OCI-LY1 (cell line): ENCODE results near the gene NRCAM.

Experiments
- H2AFZ ChIP-seq: fragments of 200-600 bp; sonication (generic), shearing (Covaris generic); 2 replicates; pipeline ENCODE4 v1.6.0; 2014; ENCODE audit warnings: antibody characterized with exemption, mild to moderate bottlenecking, low read length
- H3F3A ChIP-seq: fragments of 200-600 bp; sonication (generic), shearing (Covaris generic); 2 replicates; pipeline ENCODE4 v1.6.0; 2014; ENCODE audit warnings: mild to moderate bottlenecking, antibody characterized with exemption, low read length, moderate library complexity; ENCODE audit not compliant: insufficient read depth
- H3K27ac ChIP-seq: fragments of 200-600 bp; sonication (generic); 2 replicates; pipeline ENCODE4 v1.5.1; 2014; ENCODE audit warnings: low read length, mixed run types, mild to moderate bottlenecking, low read depth; ENCODE audit not compliant: poor library complexity, severe bottlenecking
- H3K27me3 ChIP-seq: fragments of 200-600 bp; sonication (generic); 2 replicates; pipeline ENCODE4 v1.6.0; 2014; ENCODE audit warnings: antibody characterized with exemption, mild to moderate bottlenecking, low read length, moderate library complexity; ENCODE audit not compliant: insufficient read depth
- H3K36me3 ChIP-seq: fragments of 200-600 bp; sonication (generic); 2 replicates; pipeline ENCODE4 v1.6.1; 2014; ENCODE audit warnings: mild to moderate bottlenecking, antibody characterized with exemption, low read length, moderate library complexity, mixed read lengths; ENCODE audit not compliant: insufficient read depth
- H3K4me1 ChIP-seq: fragments of 200-600 bp; sonication (generic); 2 replicates; pipeline ENCODE4 v1.5.1; 2014; ENCODE audit warnings: mild to moderate bottlenecking, low read length, moderate library complexity; ENCODE audit not compliant: insufficient read depth, severe bottlenecking
- H3K4me2 ChIP-seq: fragments of 200-600 bp; sonication (generic), shearing (Covaris generic); 2 replicates; pipeline ENCODE4 v1.6.1; 2014; ENCODE audit warnings: low read length
- H3K4me3 ChIP-seq: fragments of 200-600 bp; sonication (generic); 2 replicates; pipeline ENCODE4 v1.5.1; 2014; ENCODE audit warnings: low read length, low read depth, mild to moderate bottlenecking, mixed read lengths; ENCODE audit not compliant: poor library complexity, severe bottlenecking
- H3K79me2 ChIP-seq: fragments of 200-600 bp; shearing (Covaris generic); 2 replicates; pipeline ENCODE4 v1.6.1; 2016; ENCODE audit warnings: mixed run types, low read length, mixed read lengths; ENCODE audit not compliant: insufficient read depth
- H3K9ac ChIP-seq: fragments of 200-600 bp; sonication (generic), shearing (Covaris generic); 2 replicates; pipeline ENCODE4 v1.6.1; 2014; ENCODE audit warnings: mild to moderate bottlenecking, low read length, mixed read lengths
- H3K9me2 ChIP-seq: fragments of 200-600 bp; sonication (generic), shearing (Covaris generic); 2 replicates; pipeline ENCODE4 v1.6.1; 2014; ENCODE audit warnings: low read depth, mild to moderate bottlenecking, low read length, mixed read lengths
- H3K9me3 ChIP-seq: fragments of 200-600 bp; shearing (Covaris generic); 2 replicates; pipeline ENCODE4 v1.6.1; 2014; ENCODE audit warnings: low read length, mixed read lengths
- H4K20me1 ChIP-seq: fragments of 200-600 bp; sonication (generic), shearing (Covaris generic); 2 replicates; pipeline ENCODE4 v1.6.0; 2016; ENCODE audit warnings: mild to moderate bottlenecking, low read length; ENCODE audit not compliant: insufficient read depth
- CTCF ChIP-seq: fragments of 200-600 bp; sonication (generic), shearing (Covaris generic); IDR thresholded peaks from 2 replicates; pipeline ENCODE4 v1.5.1; 2017; ENCODE audit warnings: mild to moderate bottlenecking, antibody characterized with exemption, low read length, moderate library complexity, mixed read lengths
- EZH2 ChIP-seq: fragments of 200-600 bp; sonication (generic), shearing (Covaris generic); IDR thresholded peaks from 2 replicates; pipeline ENCODE4 v1.8.0; 2017; ENCODE audit warnings: borderline replicate concordance, mixed run types, mild to moderate bottlenecking, antibody characterized with exemption, low read length, moderate library complexity, mixed read lengths

Gene NRCAM

GRCh38 chr7:108299251-108299973 lies 156.8 kb downstream of the NRCAM start:
- Histone ChIP-seq H4K20me1 (no peaks in the 10 kb centered on the region), H3K27ac (no peak overlapping the region), H3K79me2 (no peaks in the 10 kb centered on the region), H3K4me3 (no peak overlapping the region), H3K4me2 (no peak overlapping the region), H3K9me3 (no peaks in the 10 kb centered on the region), H3F3A (no peaks in the 10 kb centered on the region), H2AFZ (no peak overlapping the region), H3K9me2 (no peaks in the 10 kb centered on the region), H3K4me1 (peaks cover 7% of the 10 kb centered on the region), H3K27me3 (no peaks in the 10 kb centered on the region), H3K36me3 (no peaks in the 10 kb centered on the region), H3K9ac (no peak overlapping the region)
- no peak for TF ChIP-seq CTCF
- no peak for TF ChIP-seq EZH2

- Histone ChIP-seq H2AFZ (no peak overlapping the region), H3K4me1 (peaks cover 9% of the 10 kb centered on the region), H4K20me1 (no peaks in the 10 kb centered on the region), H3K27me3 (no peaks in the 10 kb centered on the region), H3K36me3 (no peaks in the 10 kb centered on the region), H3K9ac (no peak overlapping the region), H3K27ac (no peak overlapping the region), H3K9me2 (no peaks in the 10 kb centered on the region), H3K4me2 (no peak overlapping the region), H3K79me2 (no peaks in the 10 kb centered on the region), H3K4me3 (no peak overlapping the region), H3K9me3 (no peaks in the 10 kb centered on the region), H3F3A (no peaks in the 10 kb centered on the region)
- TF ChIP-seq EZH2 (no peak), CTCF (no peak)
Measured at GRCh38 chr7:108296911-108297310, 159.3 kb downstream of the NRCAM start.

GRCh38 chr7:108294595-108294994 lies 161.6 kb downstream of the NRCAM start:
- Histone ChIP-seq H3K36me3 (no peaks in the 10 kb centered on the region), H2AFZ (peak overlapping the region; percentile 44; the same call in 1 of the 2 replicates), H3K27ac (no peak overlapping the region), H3F3A (no peaks in the 10 kb centered on the region), H3K9me3 (no peaks in the 10 kb centered on the region), H3K9me2 (no peaks in the 10 kb centered on the region), H3K27me3 (no peaks in the 10 kb centered on the region), H3K9ac (no peak overlapping the region), H3K4me3 (no peak overlapping the region), H3K4me1 (peaks cover 9% of the 10 kb centered on the region), H3K79me2 (no peaks in the 10 kb centered on the region), H4K20me1 (no peaks in the 10 kb centered on the region), H3K4me2 (peak overlapping the region; percentile 19; the same call in 1 of the 2 replicates)
- TF ChIP-seq EZH2: no peak
- TF ChIP-seq CTCF: no peak
